ENCODE measurements around the gene RBM46. TPM values are rescaled to one million over a fixed set of nuclear protein-coding genes. Genes with fewer than 3 reads are reported as not detected.

RBM46 gene
- total RNA-seq, 2 donors from 2014 or later, result 0.49 to 1.1 TPM

GRCh38 chr4:154781983-154782293 lies 866 bp downstream of the RBM46 start:
- Histone ChIP-seq H3K4me1 (ENCODE audit: control insufficient read depth, insufficient read depth, low read length) (no peaks in the 10 kb centered on the region), H3K9me3 (ENCODE audit: control insufficient read depth, low read length) (no peaks in the 10 kb centered on the region), H3K4me3 (ENCODE audit: low read length) (no peak overlapping the region), H3K36me3 (ENCODE audit: control insufficient read depth, insufficient read depth, low read length) (no peaks in the 10 kb centered on the region), H3K27me3 (ENCODE audit: control insufficient read depth, insufficient read depth, low read length, poor library complexity, severe bottlenecking) (no peaks in the 10 kb centered on the region), H3K9ac (ENCODE audit: extremely low read depth, low read length, poor library complexity, severe bottlenecking) (no peak overlapping the region), H3K27ac (ENCODE audit: low read depth, low read length) (no peak overlapping the region)
- no peak for TF ChIP-seq CTCF (conservative IDR thresholded peaks at IDR 0.05)
- Mint-ChIP-seq H3K4me3 (peak overlapping the region; percentile 43), H3K27ac (no peak overlapping the region), H3K27me3 (ENCODE audit: insufficient read depth) (peaks cover 5% of the 10 kb centered on the region), H3K9me3 (peaks cover 6% of the 10 kb centered on the region), H3K36me3 (ENCODE audit: low read depth) (no peaks in the 10 kb centered on the region), H3K4me1 (peaks cover 5% of the 10 kb centered on the region)
- DNase-seq, result no peak
- 94 to 95% methylated on average over 14 to 18 of the region's 18 CpGs for WGBS, 2 experiments (ENCODE audit: insufficient coverage in 1 of 2, insufficient read length in 1 of 2)

- WGBS, 2 experiments (ENCODE audit: insufficient coverage in 1 of 2, insufficient read length in 1 of 2), result 80 to 85% methylated on average over 1 to 3 of the region's 3 CpGs
- Histone ChIP-seq H3K27me3 (ENCODE audit: control insufficient read depth, insufficient read depth, low read length, poor library complexity, severe bottlenecking) (no peaks in the 10 kb centered on the region), H3K9me3 (ENCODE audit: control insufficient read depth, low read length) (no peaks in the 10 kb centered on the region), H3K4me1 (ENCODE audit: control insufficient read depth, insufficient read depth, low read length) (no peaks in the 10 kb centered on the region), H3K36me3 (ENCODE audit: control insufficient read depth, insufficient read depth, low read length) (no peaks in the 10 kb centered on the region), H3K9ac (ENCODE audit: extremely low read depth, low read length, poor library complexity, severe bottlenecking) (no peak overlapping the region), H3K27ac (ENCODE audit: low read depth, low read length) (no peak overlapping the region), H3K4me3 (ENCODE audit: low read length) (no peak overlapping the region)
- Mint-ChIP-seq H3K27me3 (ENCODE audit: insufficient read depth) (no peaks in the 10 kb centered on the region), H3K27ac (no peak overlapping the region), H3K36me3 (ENCODE audit: low read depth) (no peaks in the 10 kb centered on the region), H3K9me3 (peaks cover 2% of the 10 kb centered on the region), H3K4me1 (no peaks in the 10 kb centered on the region), H3K4me3 (no peak overlapping the region)
- peak; percentile 60 for TF ChIP-seq CTCF (conservative IDR thresholded peaks at IDR 0.05)
- DNase-seq, result no peak
Observed at GRCh38 chr4:154807042-154807630, 26.1 kb downstream of the RBM46 start.

- Histone ChIP-seq H3K27me3 (ENCODE audit: control insufficient read depth, insufficient read depth, low read length, poor library complexity, severe bottlenecking) (no peaks in the 10 kb centered on the region), H3K4me1 (ENCODE audit: control insufficient read depth, insufficient read depth, low read length) (no peaks in the 10 kb centered on the region), H3K9me3 (ENCODE audit: control insufficient read depth, low read length) (peaks cover 10% of the 10 kb centered on the region), H3K4me3 (ENCODE audit: low read length) (no peak overlapping the region), H3K9ac (ENCODE audit: extremely low read depth, low read length, poor library complexity, severe bottlenecking) (no peak overlapping the region), H3K27ac (ENCODE audit: low read depth, low read length) (no peak overlapping the region), H3K36me3 (ENCODE audit: control insufficient read depth, insufficient read depth, low read length) (no peaks in the 10 kb centered on the region)
- Mint-ChIP-seq H3K36me3 (ENCODE audit: low read depth) (no peaks in the 10 kb centered on the region), H3K9me3 (no peaks in the 10 kb centered on the region), H3K27me3 (ENCODE audit: insufficient read depth) (no peaks in the 10 kb centered on the region), H3K4me1 (no peaks in the 10 kb centered on the region), H3K4me3 (no peak overlapping the region), H3K27ac (no peak overlapping the region)
- no peak for DNase-seq
- no peak for TF ChIP-seq CTCF (conservative IDR thresholded peaks at IDR 0.05)
Observed at GRCh38 chr4:154818230-154818629, 37.2 kb downstream of the RBM46 start.

All from endodermal cell (in vitro differentiated cells).